Subcutaneous adipose tissue (tissue), 4 donors: ENCODE measurements around the gene SPSB1. TPM values are rescaled to one million over a fixed set of nuclear protein-coding genes. Genes with fewer than 3 reads are reported as not detected.

Experiments used
- CTCF ChIP-seq: fragments of 450-650 bp; IDR thresholded peaks from one replicate; pipeline ENCODE4 v1.5.1; 2016; ENCODE audit warnings: low read depth, mild to moderate bottlenecking, control low read depth, antibody characterized with exemption, moderate library complexity
- total RNA-seq, 4 donors: library from RNA; depleted of rRNA; stranded (reverse); fragments of >200 nt; gene quantifications; one replicate each; pipeline ENCODE4 v1.1.0, GENCODE V29; 2016

The SPSB1 gene
- total RNA-seq, 4 donors from 2014 or later: 39.8 to 87.8 (median 53.6) TPM

DNA sequence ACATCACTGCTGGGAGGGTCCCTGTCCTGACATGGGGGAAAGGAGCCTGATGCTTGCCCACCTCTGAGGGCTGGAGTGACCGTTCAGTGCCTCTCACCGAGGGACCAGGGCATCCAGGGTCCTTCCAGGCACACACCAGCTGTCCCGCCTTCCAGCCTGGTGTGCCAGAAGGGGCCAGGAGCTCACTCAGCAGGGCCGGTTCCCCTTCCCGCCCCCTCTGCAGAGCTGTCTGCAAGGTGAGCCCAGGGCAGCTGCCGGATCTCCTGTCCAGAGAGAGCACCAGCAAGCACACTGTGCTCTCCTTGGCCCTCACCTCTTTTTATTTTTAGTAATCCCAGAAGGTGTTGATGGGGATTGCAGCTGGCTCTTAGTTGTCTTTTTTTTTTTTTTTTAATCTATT is 41.2 kb upstream of the SPSB1 start:
- no peak for TF ChIP-seq CTCF

GRCh38 chr1:9253004-9253403 is 39.7 kb upstream of the SPSB1 start:
- no peak for TF ChIP-seq CTCF

- no peak for TF ChIP-seq CTCF
Observed at GRCh38 chr1:9253453-9254105, 39.1 kb upstream of the SPSB1 start.

- TF ChIP-seq CTCF: no peak
Observed at GRCh38 chr1:9256332-9256731, 36.4 kb upstream of the SPSB1 start.

DNA sequence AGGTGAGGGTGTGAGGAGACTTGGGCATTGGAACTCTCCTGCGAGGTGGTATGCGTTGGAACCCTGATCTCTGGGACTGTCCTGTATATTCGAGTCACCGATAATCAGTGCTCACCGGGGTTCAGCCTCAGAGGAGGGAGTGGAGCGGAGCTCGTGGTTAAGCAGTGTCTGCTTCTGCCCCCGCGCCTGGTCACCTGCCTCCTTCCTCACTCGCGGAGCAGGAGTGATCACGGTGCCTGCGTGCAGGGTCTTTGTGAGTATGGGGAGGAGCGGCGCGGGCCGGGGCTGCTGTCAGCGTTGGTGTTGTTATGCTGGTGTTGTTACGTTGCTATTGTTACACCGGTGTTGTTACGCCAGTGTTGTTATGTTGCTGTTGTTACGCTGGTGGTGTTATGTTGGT is 34.8 kb upstream of the SPSB1 start:
- TF ChIP-seq CTCF: no peak

GRCh38 chr1:9258629-9259028 is 34.1 kb upstream of the SPSB1 start:
- no peak for TF ChIP-seq CTCF

GRCh38 chr1:9260059-9260766 is 32.5 kb upstream of the SPSB1 start:
- TF ChIP-seq CTCF: no peak
